ENCODE results near the gene TESMIN.

DNA sequence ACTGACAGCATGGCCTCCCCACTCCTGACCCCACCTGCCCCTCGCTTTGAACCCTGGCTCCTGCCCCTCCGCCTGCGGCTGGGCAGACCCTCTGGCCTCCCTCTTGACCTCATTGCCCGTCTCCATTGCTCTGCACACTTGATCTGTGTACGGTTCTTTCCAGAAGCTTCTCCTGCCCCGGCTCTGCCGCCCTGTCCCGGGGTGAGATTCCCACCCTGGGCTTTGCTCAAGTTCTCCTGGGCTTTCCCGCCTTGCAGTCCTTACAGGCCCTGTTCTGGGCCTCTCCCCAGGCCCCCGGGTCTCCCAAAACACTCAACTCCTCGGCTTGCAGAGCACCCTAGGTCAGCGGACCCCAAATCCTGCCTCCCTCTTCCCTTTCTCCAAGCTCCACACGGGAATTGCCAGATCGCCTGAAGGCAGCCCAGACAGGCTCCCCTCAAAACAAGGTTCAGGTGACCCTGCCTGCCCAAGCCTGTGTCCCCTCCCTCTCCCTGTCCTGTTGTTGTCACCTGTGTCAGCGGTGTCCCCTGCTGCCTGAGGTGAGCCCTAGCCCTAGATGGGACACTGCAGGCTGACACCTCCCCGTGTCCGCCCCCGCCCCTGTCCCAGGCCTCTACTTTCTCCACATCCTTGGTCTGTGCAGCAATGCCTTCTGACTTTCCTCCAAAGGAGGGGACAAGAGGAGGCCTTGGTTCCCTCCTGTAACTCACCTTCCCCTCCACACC, 65.5 kb downstream of the TESMIN start:
- TF ChIP-seq POLR2A (IDR thresholded peaks at IDR 0.05; ENCODE audit: low read length) (no peak), GATA1 (IDR thresholded peaks at IDR 0.05; ENCODE audit: low read depth, low read length) (no peak)
